Fibroblast of villous mesenchyme (primary cell): ENCODE data around the gene PCSK6. TPM values are rescaled to one million over a fixed set of nuclear protein-coding genes. Genes with fewer than 3 reads are reported as not detected.
A peak's percentile ranks its signal among the peaks of the same experiment; 100 is the strongest.

Experiments used
- DNase-seq: peaks from one replicate; pipeline ENCODE4 v3.0.0-alpha.2; 2010; ENCODE audit warnings: low read depth
- H3K4me3 ChIP-seq: 2 replicates; pipeline ENCODE4 v1.5.1; 2011; ENCODE audit warnings: low read depth, mild to moderate bottlenecking, low read length
- CTCF ChIP-seq: IDR thresholded peaks from 2 replicates; pipeline ENCODE4 v1.5.1; 2012; ENCODE audit warnings: low read depth, mild to moderate bottlenecking, low read length; ENCODE audit not compliant: insufficient read depth
- total RNA-seq: library from RNA; depleted of rRNA; stranded (reverse); fragments of >200 nt; gene quantifications from 2 replicates; pipeline ENCODE4 v1.2.3, GENCODE V29; 2012

PCSK6 gene
- total RNA-seq, 1 donor, result 10.4 TPM

- H3K4me3 ChIP-seq, result no peak overlapping the region
- DNase-seq, result no peak
- peak; percentile 26 for TF ChIP-seq CTCF
These were observed 232.8 kb downstream of the PCSK6 start for GRCh38 chr15:101256757-101257156.

GRCh38 chr15:101255615-101256241 is 233.8 kb downstream of the PCSK6 start:
- H3K4me3 ChIP-seq, result no peak overlapping the region
- TF ChIP-seq CTCF, result no peak
- DNase-seq, result peak; percentile 89

- H3K4me3 ChIP-seq, result no peak overlapping the region
- no peak for DNase-seq
- no peak for TF ChIP-seq CTCF
These were observed 234.5 kb downstream of the PCSK6 start for GRCh38 chr15:101255051-101255395.

GRCh38 chr15:101254157-101255050 is 235.1 kb downstream of the PCSK6 start:
- TF ChIP-seq CTCF, result no peak
- DNase-seq, result no peak
- H3K4me3 ChIP-seq, result no peak overlapping the region

Other genes with a start within 250 kb of the PCSK6 start
- gene CHSY1, start 237.7 kb downstream of the PCSK6 start, total RNA-seq, result 41.5 and 48.3 TPM in 2 replicates
- 78.3 and 84.6 TPM in 2 replicates for gene SELENOS, start 212.2 kb downstream of the PCSK6 start, total RNA-seq
- gene SNRPA1, start 194.5 kb downstream of the PCSK6 start, total RNA-seq, result 13.5 and 18.6 TPM in 2 replicates
- 36.7 and 48.4 TPM in 2 replicates for gene TM2D3, start 162.7 kb upstream of the PCSK6 start, total RNA-seq
- 13.8 and 13.9 TPM in 2 replicates for gene TARS3, start 234.8 kb upstream of the PCSK6 start, total RNA-seq